Measurements from ENCODE around the gene CLEC2A. TPM values are rescaled to one million over a fixed set of nuclear protein-coding genes. Genes with fewer than 3 reads are reported as not detected.

CLEC2A gene
- total RNA-seq, 1 experiment from 2014 or later, result 0.87 TPM

- Mint-ChIP-seq H3K4me1 (no peaks in the 10 kb centered on the region), H3K9me3 (peaks cover 10 to 14% of the 10 kb centered on the region in 2 experiments; a peak in 4 of 5 replicates), H3K27ac (no peak overlapping the region), H3K27me3 (ENCODE audit: low read depth) (no peaks in the 10 kb centered on the region), H3K36me3 (ENCODE audit: insufficient read depth in 1 of 3, low read depth in 3 of 3) (peaks cover 2 to 7% (median 5%) of the 10 kb centered on the region in 3 experiments; a peak in 2 of 7 replicates), H3K4me3 (no peak overlapping the region)
- Histone ChIP-seq H3K23ac (ENCODE audit: insufficient read length, low read depth, low read length) (no peak overlapping the region), H3K14ac (ENCODE audit: insufficient read depth, low read length) (no peak overlapping the region), H3K9me3 (ENCODE audit: control insufficient read depth, low read depth, low read length) (no peaks in the 10 kb centered on the region), H3K23me2 (ENCODE audit: insufficient read length, low read depth, low read length, poor library complexity, severe bottlenecking) (no peaks in the 10 kb centered on the region), H4K8ac (replicated peaks; ENCODE audit: insufficient read length, low read depth, low read length) (no peak overlapping the region), H4K20me1 (ENCODE audit: control insufficient read depth, insufficient read depth, insufficient read length) (no peaks in the 10 kb centered on the region), H2BK15ac (ENCODE audit: low read depth, low read length) (no peak overlapping the region), H3K27me3 (ENCODE audit: insufficient read depth, low read length) (no peaks in the 10 kb centered on the region), H3K27ac (ENCODE audit: insufficient read length, low read depth, low read length) (no peak overlapping the region), H3K4me2 (ENCODE audit: insufficient read depth, insufficient read length, low read length) (no peak overlapping the region), H3K56ac (ENCODE audit: insufficient read length, low read depth, low read length) (no peak overlapping the region), H2BK20ac (ENCODE audit: low read depth, low read length, poor library complexity, severe bottlenecking) (no peak overlapping the region), H3K9ac (ENCODE audit: extremely low read depth, insufficient read length, low read length) (no peak overlapping the region), H3K4me1 (ENCODE audit: insufficient read depth, low read length) (no peaks in the 10 kb centered on the region), H2BK12ac (ENCODE audit: insufficient read length, low read depth, low read length) (no peak overlapping the region), H3K18ac (ENCODE audit: insufficient read length, low read depth, low read length) (no peak overlapping the region), H2AFZ (ENCODE audit: low read length) (no peak overlapping the region), H2BK5ac (ENCODE audit: insufficient read length, low read length) (no peak overlapping the region), H2BK120ac (ENCODE audit: low read depth, low read length, poor library complexity, severe bottlenecking) (no peak overlapping the region), H4K5ac (ENCODE audit: insufficient read length, low read depth, low read length) (no peak overlapping the region), H3K79me2 (ENCODE audit: insufficient read depth, low read length) (no peaks in the 10 kb centered on the region), H3K4ac (ENCODE audit: low read depth, low read length) (no peak overlapping the region), H3T11ph (ENCODE audit: low read length) (no peak overlapping the region), H2AK5ac (ENCODE audit: insufficient read length, low read length) (no peak overlapping the region), H3K79me1 (ENCODE audit: insufficient read depth, low read depth, low read length, poor library complexity, severe bottlenecking) (no peaks in the 10 kb centered on the region), H4K91ac (ENCODE audit: insufficient read length, low read depth, low read length) (no peak overlapping the region)
- TF ChIP-seq, protein P1, sequence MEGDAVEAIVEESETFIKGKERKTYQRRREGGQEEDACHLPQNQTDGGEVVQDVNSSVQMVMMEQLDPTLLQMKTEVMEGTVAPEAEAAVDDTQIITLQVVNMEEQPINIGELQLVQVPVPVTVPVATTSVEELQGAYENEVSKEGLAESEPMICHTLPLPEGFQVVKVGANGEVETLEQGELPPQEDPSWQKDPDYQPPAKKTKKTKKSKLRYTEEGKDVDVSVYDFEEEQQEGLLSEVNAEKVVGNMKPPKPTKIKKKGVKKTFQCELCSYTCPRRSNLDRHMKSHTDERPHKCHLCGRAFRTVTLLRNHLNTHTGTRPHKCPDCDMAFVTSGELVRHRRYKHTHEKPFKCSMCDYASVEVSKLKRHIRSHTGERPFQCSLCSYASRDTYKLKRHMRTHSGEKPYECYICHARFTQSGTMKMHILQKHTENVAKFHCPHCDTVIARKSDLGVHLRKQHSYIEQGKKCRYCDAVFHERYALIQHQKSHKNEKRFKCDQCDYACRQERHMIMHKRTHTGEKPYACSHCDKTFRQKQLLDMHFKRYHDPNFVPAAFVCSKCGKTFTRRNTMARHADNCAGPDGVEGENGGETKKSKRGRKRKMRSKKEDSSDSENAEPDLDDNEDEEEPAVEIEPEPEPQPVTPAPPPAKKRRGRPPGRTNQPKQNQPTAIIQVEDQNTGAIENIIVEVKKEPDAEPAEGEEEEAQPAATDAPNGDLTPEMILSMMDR (conservative IDR thresholded peaks at IDR 0.05), result no peak
- DNase-seq, result no peak
- no CpG with 5 or more reads among the region's 3 CpGs for WGBS (ENCODE audit: extremely low coverage, insufficient read length, low lambda C conversion rate)
Measured at GRCh38 chr12:9919443-9919842, 12.7 kb downstream of the CLEC2A start.

All from H9 (cell line).